Fibroblast of gingiva (primary cell): ENCODE results near the gene AOC2.
A peak's percentile ranks its signal among the peaks of the same experiment; 100 is the strongest.
"Not testable (repeated sequence)": the region's sequence is repeated elsewhere in the genome, so short reads cannot be mapped to it uniquely, and the experiment has no call there.

Experiments
- DNase-seq: peaks from one replicate; pipeline ENCODE4 v3.0.0-alpha.2; 2011; ENCODE audit warnings: low read depth

The AOC2 gene

DNA sequence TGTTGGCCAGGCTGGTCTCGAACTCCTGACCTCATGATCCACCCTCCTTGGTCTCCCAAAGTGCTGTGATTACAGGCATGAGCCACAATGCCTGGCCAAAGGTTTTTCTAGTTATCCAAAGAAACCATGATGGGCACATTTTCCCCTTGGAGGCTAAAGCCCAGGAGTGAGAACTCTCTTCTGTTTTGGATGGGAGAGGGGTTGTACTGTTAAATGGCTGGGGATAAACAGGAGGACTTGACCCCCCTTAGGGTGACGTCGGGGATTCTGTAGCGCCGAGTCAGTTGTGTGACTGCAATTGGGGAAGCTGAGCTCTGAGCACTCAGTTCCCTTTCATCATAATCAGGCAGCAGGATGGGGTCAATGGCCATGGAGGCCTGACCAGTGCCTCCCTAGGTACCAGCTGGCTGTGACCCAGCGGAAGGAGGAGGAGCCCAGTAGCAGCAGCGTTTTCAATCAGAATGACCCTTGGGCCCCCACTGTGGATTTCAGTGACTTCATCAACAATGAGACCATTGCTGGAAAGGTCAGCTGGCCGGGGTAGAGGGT is 10.7 kb downstream of the AOC2 start:
- no peak for DNase-seq

- not testable (repeated sequence) for DNase-seq
Observed at GRCh38 chr17:42856093-42856492, 11.7 kb downstream of the AOC2 start.

- not testable (repeated sequence) for DNase-seq
Observed at GRCh38 chr17:42856516-42856915, 12.1 kb downstream of the AOC2 start.

GRCh38 chr17:42857389-42857788 is 13.0 kb downstream of the AOC2 start:
- no peak for DNase-seq

- DNase-seq = no peak
Observed at GRCh38 chr17:42865638-42866094, 21.3 kb downstream of the AOC2 start.

GRCh38 chr17:42866216-42866615 is 21.8 kb downstream of the AOC2 start:
- DNase-seq = no peak

DNA sequence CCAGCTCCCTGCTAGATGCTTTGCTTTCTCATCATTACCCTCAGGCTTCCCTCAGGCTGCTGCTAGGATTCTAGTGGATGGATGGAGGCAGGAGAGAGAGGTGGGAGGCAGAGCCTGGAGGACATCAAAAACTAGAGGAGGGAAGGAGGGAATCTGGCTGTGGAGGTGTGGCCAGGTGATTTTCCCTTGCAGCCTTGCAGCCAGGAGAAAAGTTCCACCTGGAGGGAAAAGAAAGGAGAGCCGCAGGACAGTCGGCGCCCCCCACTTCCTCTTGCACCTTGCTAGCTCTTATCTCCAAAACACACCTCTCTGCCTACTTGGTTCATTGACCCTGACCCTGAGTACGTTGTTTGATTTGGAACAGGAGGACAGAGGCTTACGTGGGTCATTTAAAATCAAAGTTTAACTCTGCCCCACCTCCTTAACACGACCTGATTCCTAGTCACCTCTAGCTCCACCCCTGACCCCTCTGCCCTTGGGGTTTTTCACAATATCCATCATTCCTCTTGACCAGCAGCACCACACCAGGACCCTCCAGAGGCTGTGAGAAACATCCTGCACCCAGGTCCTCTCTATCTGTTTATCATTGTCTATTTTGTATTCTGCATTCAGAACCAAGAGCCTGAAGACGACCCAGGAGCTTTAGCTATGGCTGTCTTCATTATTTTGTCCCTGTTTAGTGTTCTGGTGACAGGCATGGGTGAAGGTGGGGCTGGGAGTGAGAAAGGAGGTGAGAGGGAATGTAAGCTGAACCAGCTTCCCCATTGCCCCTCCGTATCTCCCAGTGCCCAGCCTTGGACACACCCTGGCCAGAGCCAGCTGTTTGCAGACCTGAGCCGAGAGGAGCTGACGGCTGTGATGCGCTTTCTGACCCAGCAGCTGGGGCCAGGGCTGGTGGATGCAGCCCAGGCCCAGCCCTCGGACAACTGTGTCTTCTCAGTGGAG is 22.5 kb downstream of the AOC2 start:
- no peak for DNase-seq

GRCh38 chr17:42867694-42868261 is 23.4 kb downstream of the AOC2 start:
- not testable (repeated sequence) for DNase-seq

- DNase-seq = no peak
Observed at GRCh38 chr17:42868338-42868737, 24.0 kb downstream of the AOC2 start.

DNA sequence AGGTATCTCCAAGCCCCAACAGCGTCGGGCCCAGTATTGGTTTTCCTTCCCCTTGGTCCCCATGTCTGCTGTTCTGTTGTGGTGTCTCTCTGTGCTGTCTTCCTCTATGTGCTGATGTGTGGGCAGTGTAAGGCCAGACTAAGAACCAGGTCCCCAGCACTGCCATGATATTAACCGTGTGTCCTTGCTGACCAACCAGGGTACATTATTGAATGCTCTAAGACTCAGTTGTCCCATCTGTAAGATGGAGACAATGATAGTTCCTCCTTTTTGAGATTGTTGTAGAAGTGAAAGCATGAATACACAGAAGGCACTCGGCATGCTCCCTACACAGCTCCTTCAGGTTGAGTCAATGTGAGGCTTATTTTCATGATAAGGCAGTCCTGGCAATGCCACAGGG is 27.3 kb downstream of the AOC2 start:
- no peak for DNase-seq

DNA sequence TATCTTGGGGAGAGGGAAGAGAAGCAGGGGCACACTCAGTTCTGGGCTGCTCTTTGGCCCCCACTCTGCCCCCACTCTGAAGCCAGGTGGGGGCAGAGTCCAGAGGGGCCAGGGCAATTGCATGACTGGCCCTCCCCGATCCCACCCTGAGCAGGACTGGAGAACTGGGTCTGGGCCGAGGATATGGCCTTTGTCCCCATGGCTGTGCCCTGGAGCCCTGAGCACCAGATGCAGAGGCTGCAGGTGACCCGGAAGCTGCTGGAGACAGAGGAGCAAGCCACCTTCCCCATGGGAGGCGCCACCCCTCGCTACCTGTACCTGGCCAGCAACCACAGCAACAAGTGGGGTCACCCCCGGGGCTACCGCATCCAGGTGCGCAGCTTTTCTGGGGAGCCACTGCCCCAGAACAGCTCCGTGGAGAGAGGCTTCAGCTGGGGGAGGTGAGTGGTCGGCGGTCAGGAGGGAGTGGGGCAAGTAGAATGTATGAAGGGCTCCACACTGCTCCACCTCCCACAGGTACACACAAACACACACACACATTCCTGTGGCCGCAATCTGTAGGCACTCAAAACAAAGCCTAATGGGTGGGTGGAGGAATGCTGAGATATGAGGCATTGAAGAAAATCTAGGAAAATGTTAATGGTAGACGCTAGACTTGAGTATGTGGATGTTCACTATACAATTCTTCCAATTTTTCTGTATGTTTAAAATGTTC is 28.0 kb downstream of the AOC2 start:
- no peak for DNase-seq

DNA sequence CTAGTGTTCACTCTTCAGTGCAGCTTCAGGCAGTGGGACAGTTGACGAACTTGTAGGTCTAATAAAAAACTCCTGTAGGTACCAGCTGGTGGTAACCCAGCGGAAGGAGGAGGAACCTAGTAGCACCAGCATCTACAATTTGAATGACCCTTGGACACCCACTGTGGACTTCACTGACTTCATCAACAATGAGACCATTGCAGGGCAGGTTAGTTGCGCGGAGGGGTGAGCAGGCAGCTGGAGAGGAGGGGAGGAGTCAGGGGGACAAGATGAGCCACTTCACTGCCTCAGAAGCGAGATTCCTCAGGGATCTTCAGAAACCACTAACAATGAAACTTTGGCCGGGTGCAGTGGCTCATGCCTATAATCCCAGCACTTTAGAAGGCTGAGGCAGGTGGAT is 28.9 kb downstream of the AOC2 start:
- no peak for DNase-seq

- DNase-seq = not testable (repeated sequence)
Observed at GRCh38 chr17:42873932-42874695, 29.7 kb downstream of the AOC2 start.

- no peak for DNase-seq
Observed at GRCh38 chr17:42877037-42877436, 32.7 kb downstream of the AOC2 start.

GRCh38 chr17:42878123-42878880 is 33.9 kb downstream of the AOC2 start:
- DNase-seq = no peak

GRCh38 chr17:42878924-42879595 is 34.7 kb downstream of the AOC2 start:
- no peak for DNase-seq

DNA sequence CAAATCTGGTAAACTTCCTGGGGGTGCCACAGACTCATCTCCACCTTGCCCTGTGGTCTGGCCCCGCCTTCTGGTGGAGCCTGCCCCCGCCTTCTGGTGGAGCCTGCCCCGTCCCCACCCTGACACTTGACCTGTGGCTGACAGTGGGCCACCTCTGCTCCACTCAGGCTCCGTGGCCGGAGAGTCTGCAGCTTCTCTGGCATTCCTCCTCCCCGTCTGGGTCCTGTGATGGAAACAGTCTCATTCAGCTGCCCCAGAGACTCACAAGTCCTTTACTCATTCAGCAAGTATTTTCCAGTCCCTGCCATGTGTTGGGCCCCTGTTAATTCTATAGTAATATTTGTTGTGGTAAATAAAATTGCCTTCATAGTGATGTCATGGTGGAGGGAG is 35.2 kb downstream of the AOC2 start:
- peak; percentile 15 for DNase-seq

DNA sequence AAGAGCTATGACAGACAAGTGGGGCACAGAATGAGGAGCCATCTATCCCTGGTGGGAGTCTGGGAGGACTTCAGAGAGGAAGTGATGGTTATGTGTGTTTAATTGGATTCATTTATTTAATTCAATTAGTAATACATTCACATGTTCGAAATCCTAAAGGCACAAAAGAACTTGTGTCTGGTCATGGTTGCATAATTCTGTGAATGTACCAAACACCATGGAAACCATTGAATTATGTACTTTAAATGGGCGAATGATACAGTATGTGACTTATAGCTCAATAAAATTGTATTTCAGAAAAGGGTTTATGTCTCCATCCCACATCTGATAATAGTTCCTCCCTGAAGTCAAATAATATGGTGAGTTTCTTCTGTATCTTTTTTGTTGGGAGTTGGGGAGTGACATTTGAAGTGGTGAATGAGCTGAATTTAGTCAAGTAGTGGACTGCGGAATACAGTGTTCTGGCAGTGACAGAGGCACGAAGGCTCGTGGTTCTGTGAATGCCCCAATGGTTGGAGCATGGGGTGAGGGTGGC is 36.5 kb downstream of the AOC2 start:
- DNase-seq = no peak

- not testable (repeated sequence) for DNase-seq
Observed at GRCh38 chr17:42881706-42882105, 37.3 kb downstream of the AOC2 start.

- DNase-seq = no peak
Observed at GRCh38 chr17:42882166-42882565, 37.8 kb downstream of the AOC2 start.
